Vagina (tissue), 2 donors: ENCODE measurements around the gene ARMC9.

Experiments used
- CTCF ChIP-seq, 3 experiments: fragments of 450-650 bp in 2 of 3; fragments of 200-600 bp in 1 of 3; sonication (generic) in 1 of 3; IDR thresholded peaks; one replicate each; pipeline ENCODE4 v1.5.1; 2017 to 2019; ENCODE audit warnings: antibody characterized with exemption in 3 of 3, mild to moderate bottlenecking in 2 of 3, moderate library complexity in 2 of 3
- POLR2A ChIP-seq, 2 donors: fragments of 450-650 bp; IDR thresholded peaks; one replicate each; pipeline ENCODE4 v1.6.1; 2017; ENCODE audit warnings: antibody characterized with exemption in 2 of 2, mild to moderate bottlenecking in 2 of 2, moderate library complexity in 2 of 2
- POLR2AphosphoS5 ChIP-seq, 2 donors: sonication (generic); formaldehyde crosslinking; IDR thresholded peaks; one replicate each; pipeline ENCODE4 v1.9.0; 2017; ENCODE audit warnings: antibody characterized with exemption in 2 of 2, mild to moderate bottlenecking in 2 of 2, low read depth in 1 of 2; ENCODE audit not compliant: insufficient read depth in 1 of 2

GRCh38 chr2:231319867-231320266 is 121.4 kb downstream of the ARMC9 start:
- TF ChIP-seq CTCF (IDR thresholded peaks at IDR 0.05) (no peak), POLR2A (IDR thresholded peaks at IDR 0.05) (no peak), POLR2AphosphoS5 (IDR thresholded peaks at IDR 0.05; ENCODE audit: insufficient read depth in 1 of 2, low read depth in 1 of 2) (no peak)
